MCF 10A (cell line): ENCODE results near the gene LRRFIP1. TPM values are rescaled to one million over a fixed set of nuclear protein-coding genes. Genes with fewer than 3 reads are reported as not detected.

Source experiments
- BruUV-seq: library from RNA; stranded (reverse); fragments of 400-500 nt; replicated peaks from 2 replicates; lab custom pipeline; 2021; lab: Mats Ljungman, UMichigan
- CTCF ChIA-PET: fragments of 300-600 bp; sonication (Branson Sonifier 250); formaldehyde crosslinking; extraction: SDS; loops from one replicate; lab custom pipeline; 2021; ENCODE audit warnings: antibody characterized with exemption, inconsistent platforms; lab: Yijun Ruan, JAX
- POLR2A ChIA-PET: fragments of 300-600, 350-650 bp; sonication (Branson Sonifier 250); formaldehyde crosslinking; extraction: SDS; loops from one replicate; lab custom pipeline; 2020; ENCODE audit warnings: antibody characterized with exemption, inconsistent platforms; lab: Yijun Ruan, JAX
- DNase-seq: peaks from one replicate; pipeline ENCODE4 v3.0.0-alpha.2; 2018; ENCODE audit not compliant: unreplicated experiment
- H3K27ac Mint-ChIP-seq: one replicate; pipeline ENCODE4 v1.8.0; 2022; ENCODE audit warnings: mild to moderate bottlenecking, low read depth, mixed read lengths; ENCODE audit not compliant: unreplicated experiment
- H3K27me3 Mint-ChIP-seq: one replicate; pipeline ENCODE4 v1.8.0; 2022; ENCODE audit warnings: mixed read lengths; ENCODE audit not compliant: insufficient read depth, unreplicated experiment
- H3K36me3 Mint-ChIP-seq: one replicate; pipeline ENCODE4 v1.8.0; 2022; ENCODE audit warnings: mild to moderate bottlenecking, moderate library complexity, mixed read lengths; ENCODE audit not compliant: insufficient read depth, unreplicated experiment
- H3K4me1 Mint-ChIP-seq: one replicate; pipeline ENCODE4 v1.8.0; 2022; ENCODE audit warnings: mixed read lengths; ENCODE audit not compliant: insufficient read depth, unreplicated experiment
- H3K4me3 Mint-ChIP-seq: one replicate; pipeline ENCODE4 v1.8.0; 2022; ENCODE audit warnings: mild to moderate bottlenecking, moderate library complexity, mixed read lengths; ENCODE audit not compliant: unreplicated experiment
- H3K9me3 Mint-ChIP-seq: one replicate; pipeline ENCODE4 v1.8.0; 2022; ENCODE audit warnings: mixed read lengths; ENCODE audit not compliant: unreplicated experiment
- intact Hi-C: fragments of 100-400 bp; cut with micrococcal nuclease; formaldehyde crosslinking; loops from 2 replicates; pipeline ENCODE4 v1.14.1; 2022
- total RNA-seq: library from RNA; stranded (reverse); gene quantifications from 2 replicates; pipeline ENCODE4 v1.2.3, GENCODE V29; 2022
- TF ChIP-seq, protein P1 (sequence below): fragments of 200-600 bp; IDR thresholded peaks from one replicate; pipeline ENCODE4 v1.8.0; 2022; ENCODE audit warnings: antibody characterized with exemption, mild to moderate bottlenecking; ENCODE audit not compliant: unreplicated experiment

The LRRFIP1 gene
- total RNA-seq, 1 experiment from 2014 or later, result 197 TPM

DNA sequence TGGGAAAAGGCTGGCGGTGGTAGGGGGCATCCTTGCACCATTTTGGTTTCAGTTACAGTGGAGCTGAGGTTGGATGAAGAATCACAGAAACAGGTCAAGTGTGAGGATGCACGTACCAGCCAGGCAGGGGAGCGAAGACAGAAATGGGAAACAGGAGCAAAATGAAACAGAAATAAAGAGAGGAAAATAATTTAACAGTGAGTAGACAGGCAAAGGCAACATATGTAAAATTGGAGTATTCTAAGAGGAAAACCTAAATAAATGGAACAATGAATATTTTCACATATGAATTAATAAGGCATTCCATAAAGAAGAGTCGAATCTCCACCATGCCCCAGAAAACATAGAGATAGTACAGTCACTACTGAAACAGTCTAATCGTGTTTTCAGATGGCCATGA, 29.7 kb downstream of the LRRFIP1 start:
- ChIA-PET CTCF (no interaction called here), POLR2A (no interaction called here)
- no peak for DNase-seq
- no peak overlapping the region for H3K4me3 Mint-ChIP-seq
- no peak overlapping the region for H3K27ac Mint-ChIP-seq
- peaks cover 14% of the 10 kb centered on the region for H3K27me3 Mint-ChIP-seq
- intact Hi-C loops, result loop anchor here (5.0 kb wide), 1 partner anchor 65 kb away; the partner anchor contains the start of gene RAB17
- TF ChIP-seq, protein P1, sequence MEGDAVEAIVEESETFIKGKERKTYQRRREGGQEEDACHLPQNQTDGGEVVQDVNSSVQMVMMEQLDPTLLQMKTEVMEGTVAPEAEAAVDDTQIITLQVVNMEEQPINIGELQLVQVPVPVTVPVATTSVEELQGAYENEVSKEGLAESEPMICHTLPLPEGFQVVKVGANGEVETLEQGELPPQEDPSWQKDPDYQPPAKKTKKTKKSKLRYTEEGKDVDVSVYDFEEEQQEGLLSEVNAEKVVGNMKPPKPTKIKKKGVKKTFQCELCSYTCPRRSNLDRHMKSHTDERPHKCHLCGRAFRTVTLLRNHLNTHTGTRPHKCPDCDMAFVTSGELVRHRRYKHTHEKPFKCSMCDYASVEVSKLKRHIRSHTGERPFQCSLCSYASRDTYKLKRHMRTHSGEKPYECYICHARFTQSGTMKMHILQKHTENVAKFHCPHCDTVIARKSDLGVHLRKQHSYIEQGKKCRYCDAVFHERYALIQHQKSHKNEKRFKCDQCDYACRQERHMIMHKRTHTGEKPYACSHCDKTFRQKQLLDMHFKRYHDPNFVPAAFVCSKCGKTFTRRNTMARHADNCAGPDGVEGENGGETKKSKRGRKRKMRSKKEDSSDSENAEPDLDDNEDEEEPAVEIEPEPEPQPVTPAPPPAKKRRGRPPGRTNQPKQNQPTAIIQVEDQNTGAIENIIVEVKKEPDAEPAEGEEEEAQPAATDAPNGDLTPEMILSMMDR, result no peak
- H3K9me3 Mint-ChIP-seq, result peaks cover 10% of the 10 kb centered on the region
- BruUV-seq, result no TSS peak
- no peaks in the 10 kb centered on the region for H3K4me1 Mint-ChIP-seq
- H3K36me3 Mint-ChIP-seq, result no peaks in the 10 kb centered on the region

GRCh38 chr2:237660381-237660900, 33.1 kb downstream of the LRRFIP1 start:
- Mint-ChIP-seq H3K36me3 (no peaks in the 10 kb centered on the region), H3K9me3 (peaks cover 10% of the 10 kb centered on the region), H3K4me3 (no peak overlapping the region), H3K27ac (no peak overlapping the region), H3K4me1 (peaks cover 12% of the 10 kb centered on the region), H3K27me3 (peaks cover 14% of the 10 kb centered on the region)
- POLR2A ChIA-PET, result interaction anchor here (0.6 to 1.0 kb wide), 3 partner anchors 13 to 34 kb away, joined by 3 to 4 read pairs (median 4); no protein-coding TSS in a partner anchor
- BruUV-seq, result no TSS peak
- CTCF ChIA-PET, result interaction anchor here (0.8 to 2.1 kb wide), 2 partner anchors 13 to 85 kb away, joined by 4 to 19 read pairs; no protein-coding TSS in a partner anchor
- intact Hi-C loops, result no loop called here
- DNase-seq, result no peak
- TF ChIP-seq, protein P1, result no peak

- intact Hi-C loops, result no loop called here
- Mint-ChIP-seq H3K4me1 (peaks cover 12% of the 10 kb centered on the region), H3K9me3 (peaks cover 10% of the 10 kb centered on the region), H3K27me3 (peaks cover 17% of the 10 kb centered on the region), H3K36me3 (no peaks in the 10 kb centered on the region), H3K4me3 (no peak overlapping the region), H3K27ac (no peak overlapping the region)
- no peak for DNase-seq
- TF ChIP-seq, protein P1, result no peak
- ChIA-PET CTCF (interaction anchor here (0.5 to 2.1 kb wide), 4 partner anchors 11 to 829 kb away, joined by 3 to 19 read pairs (median 6); no protein-coding TSS in a partner anchor), POLR2A (interaction anchor here (1.0 kb wide), 1 partner anchor 26 kb away, joined by 4 read pairs; no protein-coding TSS in a partner anchor)
- no TSS peak for BruUV-seq
Observed at GRCh38 chr2:237661270-237661669, 33.9 kb downstream of the LRRFIP1 start.

GRCh38 chr2:237661799-237662328, 34.5 kb downstream of the LRRFIP1 start:
- Mint-ChIP-seq H3K36me3 (no peaks in the 10 kb centered on the region), H3K27ac (no peak overlapping the region), H3K9me3 (peaks cover 8% of the 10 kb centered on the region), H3K4me3 (no peak overlapping the region), H3K4me1 (peaks cover 12% of the 10 kb centered on the region), H3K27me3 (peaks cover 18% of the 10 kb centered on the region)
- no TSS peak for BruUV-seq
- POLR2A ChIA-PET, result interaction anchor here (0.5 to 2.0 kb wide), 8 partner anchors 13 to 72 kb away, joined by 3 to 20 read pairs (median 4); partner anchors contain the start of gene RAB17
- DNase-seq, result no peak
- CTCF ChIA-PET, result interaction anchor here (1.3 to 1.9 kb wide), 2 partner anchors 10 to 12 kb away, joined by 5 to 9 read pairs; no protein-coding TSS in a partner anchor
- TF ChIP-seq, protein P1, result no peak
- intact Hi-C loops, result no loop called here
